Type B pancreatic cell (in vitro differentiated cells): ENCODE results near the gene CEP112. TPM values are rescaled to one million over a fixed set of nuclear protein-coding genes. Genes with fewer than 3 reads are reported as not detected.

ENCODE experiments used
- DNase-seq: peaks from one replicate; pipeline ENCODE4 v3.0.0; 2021; ENCODE audit warnings: mixed read lengths; ENCODE audit not compliant: unreplicated experiment; ENCODE audit errors: extremely low spot score
- H3K27ac Mint-ChIP-seq: 2 replicates; pipeline ENCODE4 v1.8.0; 2021; ENCODE audit warnings: mild to moderate bottlenecking, mixed read lengths
- H3K27me3 Mint-ChIP-seq: 2 replicates; pipeline ENCODE4 v1.8.0; 2021; ENCODE audit warnings: mixed read lengths
- H3K36me3 Mint-ChIP-seq: 2 replicates; pipeline ENCODE4 v1.8.0; 2021; ENCODE audit warnings: mixed read lengths
- H3K4me1 Mint-ChIP-seq: one replicate; pipeline ENCODE4 v1.8.0; 2021; ENCODE audit warnings: mixed read lengths; ENCODE audit not compliant: unreplicated experiment
- H3K4me3 Mint-ChIP-seq: 2 replicates; pipeline ENCODE4 v1.8.0; 2021; ENCODE audit warnings: mild to moderate bottlenecking, mixed read lengths
- H3K9me3 Mint-ChIP-seq: 2 replicates; pipeline ENCODE4 v1.8.0; 2021; ENCODE audit warnings: mixed read lengths
- total RNA-seq: library from RNA; stranded (reverse); gene quantifications from 2 replicates; pipeline ENCODE4 v1.2.1, GENCODE V29; 2021; ENCODE audit warnings: low replicate concordance
- TF ChIP-seq, protein P1 (sequence below): fragments of 200-600 bp; sonication (generic); conservative IDR thresholded peaks from 2 replicates; pipeline ENCODE4 v1.5.0; 2021; ENCODE audit warnings: antibody characterized with exemption, mild to moderate bottlenecking

CEP112 gene
- total RNA-seq, 1 donor from 2014 or later: 18.0 TPM

DNA sequence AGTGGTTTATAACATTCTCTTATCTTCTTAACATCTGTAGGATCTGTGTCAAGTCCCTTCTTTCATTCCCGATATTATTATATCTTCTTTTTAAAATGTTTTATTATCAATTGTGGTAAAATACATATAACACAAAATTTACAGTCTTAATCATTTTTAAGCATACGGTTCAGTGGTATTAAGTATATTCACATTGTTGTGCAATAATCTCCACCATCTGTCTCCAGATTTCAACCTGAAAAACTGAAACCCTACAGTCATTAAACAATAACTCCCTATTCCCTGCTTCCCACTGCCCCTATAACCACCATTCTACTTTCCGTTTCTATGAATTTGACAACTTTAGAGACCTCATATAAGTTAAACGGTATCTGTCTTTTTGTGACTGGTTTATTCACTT, 45.5 kb downstream of the CEP112 start:
- Mint-ChIP-seq H3K4me1 (no peaks in the 10 kb centered on the region), H3K9me3 (no peaks in the 10 kb centered on the region), H3K4me3 (no peak overlapping the region), H3K36me3 (peaks cover 4% of the 10 kb centered on the region), H3K27ac (no peak overlapping the region), H3K27me3 (no peaks in the 10 kb centered on the region)
- no peak for DNase-seq
- TF ChIP-seq, protein P1, sequence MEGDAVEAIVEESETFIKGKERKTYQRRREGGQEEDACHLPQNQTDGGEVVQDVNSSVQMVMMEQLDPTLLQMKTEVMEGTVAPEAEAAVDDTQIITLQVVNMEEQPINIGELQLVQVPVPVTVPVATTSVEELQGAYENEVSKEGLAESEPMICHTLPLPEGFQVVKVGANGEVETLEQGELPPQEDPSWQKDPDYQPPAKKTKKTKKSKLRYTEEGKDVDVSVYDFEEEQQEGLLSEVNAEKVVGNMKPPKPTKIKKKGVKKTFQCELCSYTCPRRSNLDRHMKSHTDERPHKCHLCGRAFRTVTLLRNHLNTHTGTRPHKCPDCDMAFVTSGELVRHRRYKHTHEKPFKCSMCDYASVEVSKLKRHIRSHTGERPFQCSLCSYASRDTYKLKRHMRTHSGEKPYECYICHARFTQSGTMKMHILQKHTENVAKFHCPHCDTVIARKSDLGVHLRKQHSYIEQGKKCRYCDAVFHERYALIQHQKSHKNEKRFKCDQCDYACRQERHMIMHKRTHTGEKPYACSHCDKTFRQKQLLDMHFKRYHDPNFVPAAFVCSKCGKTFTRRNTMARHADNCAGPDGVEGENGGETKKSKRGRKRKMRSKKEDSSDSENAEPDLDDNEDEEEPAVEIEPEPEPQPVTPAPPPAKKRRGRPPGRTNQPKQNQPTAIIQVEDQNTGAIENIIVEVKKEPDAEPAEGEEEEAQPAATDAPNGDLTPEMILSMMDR: no peak

DNA sequence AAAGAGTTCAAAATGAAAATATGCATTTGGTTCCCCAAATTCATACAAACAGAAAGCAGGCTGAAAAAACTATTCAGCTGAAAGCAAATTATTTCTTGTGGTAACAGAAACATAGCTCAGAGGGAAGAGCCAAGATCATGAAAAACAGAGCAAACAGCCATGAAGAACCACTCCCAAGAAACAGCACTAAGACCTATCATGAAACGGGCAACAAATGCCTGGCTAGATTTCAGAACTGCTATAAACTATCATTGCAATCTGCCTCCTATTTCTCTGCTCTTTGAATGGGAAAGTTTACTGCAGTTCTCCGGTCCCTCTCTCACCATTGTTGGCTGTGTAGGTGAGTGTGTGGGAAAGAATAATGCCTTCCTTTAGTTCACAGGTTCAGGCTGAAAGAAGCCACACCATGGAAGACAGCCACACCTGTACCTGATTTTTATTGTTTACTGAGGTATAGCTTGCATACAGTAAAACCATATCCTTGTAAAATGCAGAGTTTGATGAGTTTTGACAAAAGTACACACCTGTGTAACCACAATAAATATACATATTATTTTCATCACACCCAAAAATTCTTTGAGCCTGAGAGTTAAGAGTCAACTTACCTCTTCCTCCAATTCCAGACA, 48.2 kb downstream of the CEP112 start:
- Mint-ChIP-seq H3K36me3 (peaks cover 10% of the 10 kb centered on the region), H3K9me3 (no peaks in the 10 kb centered on the region), H3K4me3 (no peak overlapping the region), H3K27me3 (no peaks in the 10 kb centered on the region), H3K27ac (no peak overlapping the region), H3K4me1 (no peaks in the 10 kb centered on the region)
- TF ChIP-seq, protein P1: no peak
- DNase-seq: no peak

DNA sequence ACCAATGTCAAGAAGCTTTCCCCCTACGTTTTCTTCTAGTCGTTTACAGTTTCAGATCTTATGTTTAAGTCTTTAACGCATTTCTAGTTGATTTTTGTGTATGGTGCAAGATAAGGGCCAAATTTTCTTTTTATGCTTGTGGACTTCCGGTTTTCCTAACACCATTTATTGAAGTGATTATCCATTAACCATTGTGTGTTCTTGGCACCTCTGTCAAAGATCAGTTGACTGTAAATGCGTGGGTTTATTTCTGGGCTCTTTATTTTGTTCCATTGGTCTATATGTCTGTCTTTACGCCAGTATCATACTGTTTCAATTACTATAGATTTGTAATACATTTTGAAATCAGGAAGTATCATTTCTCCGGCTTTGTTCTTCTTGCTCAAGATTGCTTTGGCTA, 49.5 kb downstream of the CEP112 start:
- peaks cover 2% of the 10 kb centered on the region for H3K9me3 Mint-ChIP-seq
- no peaks in the 10 kb centered on the region for H3K4me1 Mint-ChIP-seq
- H3K36me3 Mint-ChIP-seq: peaks cover 15% of the 10 kb centered on the region
- no peak for DNase-seq
- H3K27me3 Mint-ChIP-seq: no peaks in the 10 kb centered on the region
- H3K27ac Mint-ChIP-seq: no peak overlapping the region
- TF ChIP-seq, protein P1: no peak
- no peak overlapping the region for H3K4me3 Mint-ChIP-seq

DNA sequence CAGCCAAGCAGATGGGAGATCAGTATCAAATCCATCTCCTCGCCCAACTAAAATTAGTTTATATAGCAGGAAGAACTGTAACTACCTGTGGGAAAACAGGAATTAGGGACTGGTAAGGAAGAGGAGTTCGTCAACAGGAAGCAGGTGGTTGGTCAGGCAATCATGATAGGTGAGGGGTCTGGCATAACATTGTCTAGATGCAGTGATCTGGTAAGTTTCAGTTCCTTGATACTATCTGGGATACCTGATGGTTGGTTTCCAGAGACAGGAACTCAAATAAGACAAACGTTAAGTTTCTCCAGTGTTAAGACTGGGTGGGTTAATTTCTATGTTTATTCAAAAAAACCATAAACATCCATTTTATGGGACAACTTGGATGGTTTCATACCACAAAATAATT, 53.8 kb downstream of the CEP112 start:
- no peak for DNase-seq
- H3K4me3 Mint-ChIP-seq: no peak overlapping the region
- no peaks in the 10 kb centered on the region for H3K4me1 Mint-ChIP-seq
- TF ChIP-seq, protein P1: no peak
- H3K9me3 Mint-ChIP-seq: peaks cover 6% of the 10 kb centered on the region
- no peak overlapping the region for H3K27ac Mint-ChIP-seq
- no peaks in the 10 kb centered on the region for H3K27me3 Mint-ChIP-seq
- H3K36me3 Mint-ChIP-seq: peaks cover 23% of the 10 kb centered on the region

DNA sequence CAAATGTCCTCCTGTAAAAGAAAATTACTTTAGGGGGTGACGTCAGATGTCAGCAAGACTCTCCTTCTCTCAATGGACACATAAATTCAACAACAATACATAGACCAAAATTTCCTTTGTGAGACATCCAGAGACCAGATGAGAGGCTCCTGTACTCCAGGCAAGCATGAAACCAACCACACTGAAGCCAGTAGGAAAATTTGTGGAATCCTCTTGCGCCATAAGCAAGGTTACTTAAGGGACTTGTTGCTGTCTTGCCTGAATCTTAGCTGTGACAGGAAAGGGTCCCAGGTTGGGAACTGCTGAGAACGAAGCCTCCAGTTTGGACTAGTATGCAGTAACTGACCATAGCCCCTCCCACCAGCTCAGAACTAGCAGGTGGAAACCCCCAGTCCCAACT, 56.0 kb downstream of the CEP112 start:
- TF ChIP-seq, protein P1: no peak
- no peak for DNase-seq
- H3K27me3 Mint-ChIP-seq: no peaks in the 10 kb centered on the region
- peaks cover 6% of the 10 kb centered on the region for H3K9me3 Mint-ChIP-seq
- peaks cover 23% of the 10 kb centered on the region for H3K36me3 Mint-ChIP-seq
- H3K4me1 Mint-ChIP-seq: no peaks in the 10 kb centered on the region
- no peak overlapping the region for H3K27ac Mint-ChIP-seq
- no peak overlapping the region for H3K4me3 Mint-ChIP-seq

DNA sequence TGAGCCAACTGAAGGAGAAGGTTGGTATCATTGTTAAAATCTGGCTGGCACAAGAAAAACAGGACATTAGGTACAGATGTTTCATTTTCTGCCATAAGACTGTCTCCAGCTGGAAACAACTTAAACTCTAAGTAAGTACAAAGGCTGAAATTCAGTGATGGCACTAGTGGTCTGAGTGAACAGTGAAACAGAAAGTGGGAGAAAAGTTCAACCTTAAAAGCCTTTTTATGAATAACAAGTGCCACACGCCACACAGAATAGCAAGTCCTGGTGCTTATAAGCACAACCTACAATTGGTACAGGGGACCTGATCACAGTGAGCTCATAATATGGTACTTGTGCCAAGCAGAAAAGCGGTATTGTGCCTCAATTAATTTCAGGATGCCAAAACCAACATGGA, 56.7 kb downstream of the CEP112 start:
- DNase-seq: no peak
- H3K27me3 Mint-ChIP-seq: no peaks in the 10 kb centered on the region
- no peaks in the 10 kb centered on the region for H3K4me1 Mint-ChIP-seq
- H3K4me3 Mint-ChIP-seq: no peak overlapping the region
- H3K27ac Mint-ChIP-seq: no peak overlapping the region
- H3K36me3 Mint-ChIP-seq: peaks cover 23% of the 10 kb centered on the region
- peaks cover 6% of the 10 kb centered on the region for H3K9me3 Mint-ChIP-seq
- TF ChIP-seq, protein P1: no peak
